Activated naive CD8-positive, alpha-beta T cell treated with anti-CD3 and anti-CD28 coated beads, Interleukin-2, amount 50 U/mL, for 16 hours (primary cell): ENCODE data around the gene TIAM1.
A peak's percentile ranks its signal among the peaks of the same experiment; 100 is the strongest.

Experiments
- DNase-seq: peaks from one replicate; pipeline ENCODE4 v3.0.0-alpha.2; 2020; ENCODE audit warnings: low read depth, low spot score

The TIAM1 gene

GRCh38 chr21:31203431-31204054 lies 140.5 kb downstream of the TIAM1 start:
- DNase-seq, result no peak

GRCh38 chr21:31201548-31201947 lies 142.5 kb downstream of the TIAM1 start:
- DNase-seq, result no peak

- no peak for DNase-seq
Observed at GRCh38 chr21:31201144-31201543, 142.9 kb downstream of the TIAM1 start.

GRCh38 chr21:31198575-31198974 lies 145.5 kb downstream of the TIAM1 start:
- no peak for DNase-seq

GRCh38 chr21:31196724-31197123 lies 147.3 kb downstream of the TIAM1 start:
- no peak for DNase-seq

GRCh38 chr21:31195334-31196015 lies 148.6 kb downstream of the TIAM1 start:
- DNase-seq, result no peak

GRCh38 chr21:31194510-31195293 lies 149.4 kb downstream of the TIAM1 start:
- DNase-seq, result no peak

- no peak for DNase-seq
Observed at GRCh38 chr21:31193761-31194160, 150.3 kb downstream of the TIAM1 start.

GRCh38 chr21:31191553-31191952 lies 152.5 kb downstream of the TIAM1 start:
- no peak for DNase-seq

GRCh38 chr21:31190516-31190915 lies 153.5 kb downstream of the TIAM1 start:
- no peak for DNase-seq

GRCh38 chr21:31187499-31187898 lies 156.6 kb downstream of the TIAM1 start:
- no peak for DNase-seq

- DNase-seq, result no peak
Observed at GRCh38 chr21:31186916-31187315, 157.1 kb downstream of the TIAM1 start.

- DNase-seq, result no peak
Observed at GRCh38 chr21:31185663-31186062, 158.4 kb downstream of the TIAM1 start.

- DNase-seq, result no peak
Observed at GRCh38 chr21:31184876-31185275, 159.2 kb downstream of the TIAM1 start.

- DNase-seq, result peak; percentile 32
Observed at GRCh38 chr21:31184459-31184858, 159.6 kb downstream of the TIAM1 start.

GRCh38 chr21:31182231-31183140 lies 161.6 kb downstream of the TIAM1 start:
- peak; percentile 27 for DNase-seq

GRCh38 chr21:31181082-31181750 lies 162.8 kb downstream of the TIAM1 start:
- no peak for DNase-seq

GRCh38 chr21:31180256-31181081 lies 163.6 kb downstream of the TIAM1 start:
- no peak for DNase-seq

- no peak for DNase-seq
Observed at GRCh38 chr21:31176725-31177124, 167.3 kb downstream of the TIAM1 start.

GRCh38 chr21:31176080-31176551 lies 167.9 kb downstream of the TIAM1 start:
- DNase-seq, result no peak
